Measurements from ENCODE around the gene LATS2.

The LATS2 gene

DNA sequence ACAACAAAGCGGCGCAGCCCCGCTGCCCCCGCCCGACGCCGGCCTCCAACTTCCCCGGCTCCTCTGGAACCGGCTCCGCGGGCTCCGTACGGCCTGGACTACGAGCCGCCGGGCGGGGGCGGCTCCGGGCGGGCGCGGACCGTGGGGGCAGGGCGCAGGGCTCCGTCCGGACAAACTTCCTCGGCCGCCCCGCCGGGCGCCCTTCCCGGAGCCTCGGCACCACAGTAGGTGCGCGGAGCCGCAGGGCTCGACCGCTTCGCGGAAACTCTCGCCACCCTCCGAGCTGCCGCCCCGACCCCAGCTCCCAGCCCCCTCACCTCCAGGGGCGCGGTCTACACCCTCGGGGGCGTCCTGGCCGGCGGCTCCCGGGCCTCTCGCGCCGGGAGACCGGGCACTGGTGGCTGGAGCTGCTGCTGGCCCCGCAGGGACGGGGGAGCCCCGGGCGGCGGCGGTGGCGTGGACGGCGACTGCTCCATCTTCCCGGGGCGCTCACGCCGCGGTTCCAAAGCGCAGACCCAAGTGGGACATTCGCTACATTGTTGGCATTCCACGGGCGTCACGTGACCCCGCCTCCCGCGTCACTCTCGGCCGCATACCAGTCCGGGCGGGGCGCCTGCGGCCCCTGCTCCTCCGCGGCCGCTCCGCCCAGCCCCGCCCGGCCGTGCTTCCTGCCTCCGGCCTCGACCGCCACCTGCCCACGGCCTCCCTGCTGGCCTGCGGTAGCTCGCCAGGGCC lies at the start of gene LATS2:
TSS of gene LATS2 (minus strand) at position 558 of the 735 bp plus-strand sequence. CDS start 15,560 bp downstream, outside the sequence.
- no peak for DNase-seq

DNA sequence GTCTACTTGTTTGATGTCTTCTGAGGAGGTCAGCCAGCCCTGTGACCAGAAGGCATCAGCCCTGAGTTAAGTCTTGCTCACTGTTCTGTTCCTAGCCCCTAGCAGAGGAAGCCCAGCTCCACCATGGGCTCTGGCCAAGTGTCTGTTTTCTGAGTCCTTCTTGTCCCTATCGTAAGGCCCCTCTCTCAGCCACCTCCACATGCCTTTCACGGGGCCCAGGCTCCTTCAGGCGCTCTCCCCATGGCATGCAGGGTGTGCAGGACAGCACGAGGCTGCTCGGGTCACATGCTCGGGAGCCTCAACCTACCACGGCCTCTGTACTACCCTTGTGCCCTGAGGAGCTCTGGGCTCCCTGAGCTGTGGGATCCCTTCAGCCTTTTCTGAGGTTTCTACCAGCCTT lies 47.8 kb upstream of the LATS2 start:
- no peak for DNase-seq

DNA sequence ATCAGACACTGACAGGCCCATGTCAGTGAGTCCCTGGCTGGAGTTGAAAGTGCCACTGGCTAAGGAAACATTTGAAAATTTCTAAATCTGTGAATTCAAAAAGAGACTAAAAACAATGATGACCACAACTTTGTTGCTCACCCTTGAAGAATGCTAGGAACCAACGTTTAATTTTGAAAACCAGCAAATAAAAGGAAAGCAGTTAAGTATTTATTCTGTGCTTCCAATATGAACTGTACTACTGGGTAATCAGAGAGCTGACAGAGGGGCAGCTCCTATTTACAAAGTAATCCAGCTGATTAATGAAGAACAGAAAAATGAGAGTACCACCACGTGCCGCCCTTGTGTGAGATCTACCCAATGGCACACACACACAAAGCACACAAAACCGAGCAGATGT lies 44.7 kb upstream of the LATS2 start:
- no peak for DNase-seq

DNA sequence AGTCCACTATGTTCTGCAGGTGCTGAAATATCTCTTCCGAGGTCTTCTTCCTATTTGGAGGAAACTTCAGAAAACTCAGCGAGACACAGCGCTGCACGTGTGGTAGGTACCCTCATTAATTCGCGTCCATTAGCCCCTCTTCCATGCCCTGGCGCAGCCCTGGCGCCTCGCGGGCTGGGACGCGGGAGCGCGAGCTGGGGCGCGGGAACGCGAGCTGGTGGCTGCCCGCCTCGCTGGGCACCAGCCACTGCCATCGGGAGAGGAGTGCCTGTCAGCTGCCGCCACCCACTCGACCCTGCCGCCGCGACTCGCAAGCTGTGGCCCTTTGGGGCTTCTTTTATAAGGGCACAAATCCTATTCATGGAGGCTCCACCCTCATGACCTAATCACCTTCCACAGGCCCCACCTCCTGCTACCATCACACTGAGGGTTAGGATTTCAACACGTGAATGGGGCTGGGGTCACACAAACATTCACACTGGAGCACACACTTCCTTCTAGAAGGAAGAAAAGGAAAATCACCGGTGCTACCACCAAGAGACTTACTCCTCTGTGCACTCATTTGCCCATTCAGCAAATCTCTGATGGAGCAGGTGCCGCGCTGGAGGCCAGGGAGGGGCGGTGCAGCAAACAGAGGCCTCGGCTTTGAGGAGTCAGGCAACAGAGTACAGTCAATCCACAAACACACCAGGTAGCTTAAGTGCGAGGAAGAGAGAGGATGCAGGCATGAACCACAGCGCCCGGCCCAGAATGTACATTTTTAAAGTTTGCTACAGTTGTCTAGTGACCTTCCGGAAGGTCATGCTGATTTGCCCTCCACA lies 43.0 kb upstream of the LATS2 start:
- no peak for DNase-seq

DNA sequence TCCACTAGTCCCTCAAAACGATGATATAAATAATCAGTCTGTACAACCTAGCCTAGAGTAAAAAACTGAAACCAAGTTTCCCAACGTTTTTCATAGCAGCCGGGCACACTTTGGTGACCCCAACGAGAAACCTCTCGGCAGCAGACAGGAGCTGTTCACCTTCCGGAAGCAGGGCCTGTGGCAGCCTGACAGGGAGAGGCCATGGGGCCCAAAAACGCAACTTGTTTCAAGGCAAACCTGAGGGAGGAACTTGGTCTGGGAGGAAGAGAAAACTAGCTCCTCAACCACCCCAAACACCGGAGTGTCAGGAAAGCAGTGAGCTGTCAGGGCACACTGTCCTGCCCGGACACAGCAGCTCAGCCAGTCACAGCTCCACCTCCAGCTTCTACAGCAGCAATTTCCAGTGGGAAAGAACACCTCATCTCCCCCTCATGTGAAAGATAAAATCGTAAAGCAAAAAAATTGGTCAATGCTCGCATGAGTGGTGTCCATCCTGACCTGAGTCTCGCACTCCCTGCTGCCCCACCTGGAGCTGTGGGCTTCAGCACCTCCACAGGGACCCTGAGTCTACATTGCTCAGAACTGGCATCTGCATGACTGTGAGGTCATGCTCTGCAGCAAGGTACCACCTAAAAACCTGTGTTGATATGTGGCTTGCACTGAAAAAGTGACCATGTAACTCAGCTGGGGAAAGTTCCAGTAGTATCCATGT lies 40.6 kb upstream of the LATS2 start:
- no peak for DNase-seq

DNA sequence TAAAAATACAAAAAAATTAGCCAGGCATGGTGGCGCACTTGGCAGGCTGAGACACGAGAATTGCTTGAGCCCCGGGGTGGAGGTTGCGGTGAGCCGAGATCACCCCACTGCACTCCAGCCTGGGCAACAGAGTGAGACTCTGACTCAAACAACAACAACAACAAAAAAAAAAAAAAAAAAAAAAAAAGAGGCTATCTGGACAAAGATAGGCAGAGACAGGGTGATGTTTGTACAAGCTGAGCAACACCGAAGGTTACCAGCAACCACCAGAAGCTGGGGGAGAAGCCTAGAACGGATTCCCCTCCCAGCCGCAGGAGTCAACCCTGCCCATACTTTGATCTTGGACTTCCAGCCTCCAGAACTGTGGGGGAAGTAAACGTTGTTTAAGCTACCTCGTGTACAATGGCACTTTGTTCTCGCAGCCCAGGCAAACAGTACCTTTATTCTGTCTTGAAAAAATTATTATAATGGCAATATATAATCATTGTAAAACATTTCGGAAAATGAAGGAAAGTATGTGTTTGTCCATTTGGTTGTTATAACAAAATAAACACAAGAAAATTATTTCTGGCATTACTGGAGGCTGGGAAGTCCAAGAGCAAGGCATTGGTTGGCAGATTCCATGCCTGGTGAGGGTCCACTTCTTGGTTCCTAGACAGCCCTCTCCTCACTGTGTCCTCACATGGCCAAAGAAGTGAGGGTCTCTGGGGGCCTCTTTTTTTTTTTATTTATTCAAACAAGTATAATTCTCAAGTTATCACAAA lies 39.8 kb upstream of the LATS2 start:
- no peak for DNase-seq

DNA sequence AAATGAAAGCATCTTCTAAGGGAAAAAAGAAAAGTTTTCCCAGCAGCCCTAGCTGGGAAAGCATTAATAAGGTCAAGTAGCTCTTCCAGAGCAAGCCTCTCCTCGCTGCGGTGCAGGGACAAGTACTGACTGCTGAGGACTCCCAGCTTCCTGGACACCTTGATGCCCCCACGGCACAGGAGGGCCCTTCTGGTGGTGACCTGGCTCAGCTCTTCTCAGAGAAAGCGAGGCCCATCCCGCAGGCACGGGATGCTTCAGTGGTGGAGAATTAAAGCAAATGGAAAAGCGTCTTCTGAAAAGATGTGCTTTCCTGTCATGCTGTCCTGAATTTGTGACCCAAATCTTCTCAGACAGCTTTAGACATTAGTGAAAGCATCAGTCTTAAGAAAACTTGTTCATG lies 38.8 kb upstream of the LATS2 start:
- DNase-seq, result no peak

DNA sequence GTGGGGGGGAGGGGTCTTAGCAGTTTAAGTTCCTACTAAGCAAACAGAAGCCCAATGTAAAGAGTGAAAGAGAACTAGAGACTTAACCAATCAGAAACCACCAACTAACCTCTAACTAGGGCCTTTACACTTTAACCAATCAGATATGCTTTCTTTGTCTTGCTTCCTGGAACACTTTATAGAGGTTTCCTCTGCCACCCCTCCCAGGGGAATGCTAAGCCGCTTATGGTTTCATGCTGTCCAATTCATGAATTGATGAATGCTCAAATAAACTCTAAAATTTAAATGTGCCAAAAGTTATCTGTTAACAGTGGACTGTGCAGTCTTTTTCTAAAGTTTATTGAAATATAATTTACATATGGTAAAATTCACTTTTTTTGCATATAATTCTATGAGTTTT lies 33.9 kb upstream of the LATS2 start:
- DNase-seq, result no peak

DNA sequence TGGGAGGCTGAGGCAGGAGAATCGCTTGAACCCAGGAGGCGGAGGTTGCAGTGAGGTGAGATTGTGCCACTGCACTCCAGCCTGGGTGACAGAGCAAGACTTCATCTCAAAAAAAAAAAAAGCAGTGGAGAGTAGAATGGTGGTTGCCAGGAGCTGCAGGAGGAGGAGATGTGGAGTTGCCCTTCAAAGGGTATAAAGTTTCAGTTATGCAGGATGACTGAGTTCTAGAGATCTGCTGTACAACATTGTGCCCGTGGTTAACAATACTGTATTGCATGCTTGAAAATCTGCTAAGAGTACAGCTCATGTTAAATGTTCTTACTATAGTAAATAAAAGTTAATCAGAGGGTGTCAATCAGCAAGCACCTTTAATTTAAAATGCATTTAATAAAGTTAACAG lies 28.4 kb upstream of the LATS2 start:
- no peak for DNase-seq

DNA sequence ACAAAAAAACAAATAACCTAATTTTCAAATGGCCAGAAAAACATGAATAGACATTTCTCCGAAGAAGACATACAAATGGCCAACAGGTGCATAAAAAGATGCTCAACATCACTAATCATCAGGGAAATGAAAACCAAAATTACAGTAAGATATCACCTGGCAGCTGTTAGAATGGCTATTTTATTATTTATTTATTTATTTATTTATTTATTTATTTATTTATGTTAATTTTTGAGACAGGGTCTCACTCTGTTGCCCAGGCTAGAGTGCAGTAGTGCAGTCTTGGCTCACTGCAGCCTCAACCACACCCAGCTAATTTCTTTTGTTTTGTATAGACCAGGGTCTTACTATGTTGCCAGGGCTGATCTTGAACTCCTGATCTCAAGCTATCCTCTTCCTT lies 27.1 kb upstream of the LATS2 start:
- DNase-seq, result no peak

DNA sequence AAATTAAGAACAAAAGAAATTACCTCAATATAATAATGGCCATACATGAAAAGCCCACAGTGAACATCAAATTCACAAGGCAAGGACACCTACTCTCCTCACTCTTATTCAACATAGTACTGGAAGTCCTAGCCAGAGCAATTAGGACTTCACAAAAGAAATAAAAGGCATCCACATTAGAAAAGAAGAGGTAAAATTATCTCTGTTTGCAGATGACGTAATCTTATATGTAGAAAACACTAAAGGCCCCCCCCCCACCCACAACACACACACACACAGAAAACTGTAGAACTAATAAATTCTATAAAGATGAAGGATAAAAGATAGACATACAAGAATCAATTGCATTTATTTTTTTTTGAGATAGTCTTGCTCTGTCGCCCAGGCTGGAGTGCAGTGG lies 25.5 kb upstream of the LATS2 start:
- DNase-seq, result no peak

DNA sequence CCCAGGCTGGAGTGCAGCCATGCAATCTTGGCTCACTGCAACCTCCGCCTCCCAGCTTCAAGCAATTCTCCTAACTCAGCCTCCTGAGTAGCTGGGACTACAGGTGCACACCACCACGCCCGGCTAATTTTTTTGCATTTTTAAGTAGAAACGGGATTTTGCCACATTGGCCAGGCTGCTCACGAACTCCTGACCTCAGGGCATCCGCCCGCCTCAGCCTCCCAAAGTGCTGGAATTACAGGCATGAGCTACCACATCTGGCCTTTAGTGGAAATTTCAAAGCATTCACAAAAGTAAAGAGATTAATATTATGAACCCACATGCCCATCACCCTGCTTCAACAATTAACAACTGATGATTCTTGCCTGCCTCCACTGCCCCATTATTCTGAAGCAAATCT lies 20.5 kb upstream of the LATS2 start:
- DNase-seq, result no peak

DNA sequence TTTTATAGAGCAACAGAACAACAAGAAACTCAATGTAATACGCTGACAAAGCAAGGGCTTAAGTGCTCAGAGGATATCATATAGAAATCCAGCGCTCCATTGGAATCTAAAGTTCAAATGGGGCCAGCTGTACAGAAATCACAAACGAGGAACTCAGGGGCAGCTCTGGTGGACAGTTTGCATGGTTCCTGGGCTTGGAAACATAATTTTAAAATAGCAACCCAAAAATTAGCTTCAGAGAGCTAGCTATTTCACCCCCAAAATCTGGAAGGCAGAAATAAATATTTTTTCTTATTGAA lies 19.2 kb upstream of the LATS2 start:
- no peak for DNase-seq

DNA sequence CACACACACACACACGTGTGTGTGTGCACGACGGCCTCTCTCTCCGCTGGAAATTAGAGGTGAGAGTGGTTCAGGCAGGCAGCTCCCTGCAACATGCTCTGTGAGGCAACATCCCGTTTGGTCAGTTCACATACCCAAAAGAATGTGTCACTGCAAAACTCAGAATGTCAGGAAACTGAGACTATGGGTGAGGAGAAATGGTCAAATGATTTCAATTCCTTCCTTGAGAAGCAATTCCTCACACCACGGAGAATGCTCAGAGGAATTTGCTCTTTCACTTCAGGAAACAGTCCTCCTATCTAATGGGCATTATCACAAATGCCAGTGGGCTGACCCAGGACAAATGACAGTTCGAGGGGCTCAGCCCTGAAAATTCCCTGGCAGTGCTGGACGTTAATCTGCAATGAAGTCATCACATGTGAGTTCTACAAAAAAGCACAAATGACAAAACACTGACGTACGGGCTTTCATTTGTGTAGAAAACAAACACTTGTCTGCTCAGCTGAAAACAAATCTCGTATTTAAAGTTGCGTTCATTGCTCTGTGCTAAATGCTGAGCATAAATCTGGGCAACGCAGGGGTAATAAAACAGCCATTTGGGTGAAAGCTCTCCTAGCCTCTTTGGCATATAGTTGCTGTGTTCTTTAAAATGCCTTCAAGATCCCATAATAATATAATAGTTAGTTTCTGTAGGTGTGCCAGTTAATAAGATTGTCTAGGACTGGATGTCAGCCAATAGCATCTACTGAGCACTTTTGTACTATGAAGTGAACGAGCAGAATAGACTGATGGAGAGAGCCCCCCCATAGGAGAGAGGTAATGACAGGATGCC lies 18.6 kb upstream of the LATS2 start:
- no peak for DNase-seq

DNA sequence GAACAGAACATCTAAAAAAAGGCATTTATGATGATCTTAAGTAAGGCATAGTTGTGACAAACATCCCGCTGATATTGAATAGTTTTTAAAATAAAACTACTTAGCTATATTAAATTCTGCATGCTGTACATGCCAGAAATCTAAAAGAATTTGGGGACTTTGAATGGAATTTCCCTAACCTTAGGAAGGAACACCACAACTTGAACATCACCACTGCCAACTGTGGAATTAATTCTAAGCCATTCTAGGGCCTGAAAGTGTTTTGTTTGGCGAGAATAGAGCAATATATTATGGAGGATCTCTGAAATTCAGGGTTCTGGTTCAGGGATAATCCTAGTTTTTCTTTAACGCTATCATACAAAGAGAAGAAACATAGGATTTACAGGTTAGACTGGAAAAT lies 17.8 kb upstream of the LATS2 start:
- no peak for DNase-seq

DNA sequence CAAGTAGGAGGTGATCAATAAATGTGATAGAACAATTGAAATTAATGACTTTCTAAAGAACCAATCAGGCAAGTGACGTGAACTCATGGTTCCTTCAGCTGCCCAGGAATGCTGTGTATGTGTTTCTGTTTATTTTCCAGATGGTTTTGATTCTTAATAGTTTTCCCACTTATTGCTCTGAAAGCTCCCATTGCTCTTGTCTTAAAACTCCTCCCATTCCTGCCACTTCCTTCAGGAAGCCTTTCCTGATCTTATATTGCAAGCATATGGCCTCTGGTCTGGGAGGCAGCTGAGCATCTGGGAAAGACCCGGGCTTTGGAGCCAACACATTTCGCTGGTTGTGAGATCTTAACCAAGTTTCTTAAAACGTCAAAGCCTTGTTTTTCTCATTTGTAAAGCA lies 17.1 kb upstream of the LATS2 start:
- no peak for DNase-seq

DNA sequence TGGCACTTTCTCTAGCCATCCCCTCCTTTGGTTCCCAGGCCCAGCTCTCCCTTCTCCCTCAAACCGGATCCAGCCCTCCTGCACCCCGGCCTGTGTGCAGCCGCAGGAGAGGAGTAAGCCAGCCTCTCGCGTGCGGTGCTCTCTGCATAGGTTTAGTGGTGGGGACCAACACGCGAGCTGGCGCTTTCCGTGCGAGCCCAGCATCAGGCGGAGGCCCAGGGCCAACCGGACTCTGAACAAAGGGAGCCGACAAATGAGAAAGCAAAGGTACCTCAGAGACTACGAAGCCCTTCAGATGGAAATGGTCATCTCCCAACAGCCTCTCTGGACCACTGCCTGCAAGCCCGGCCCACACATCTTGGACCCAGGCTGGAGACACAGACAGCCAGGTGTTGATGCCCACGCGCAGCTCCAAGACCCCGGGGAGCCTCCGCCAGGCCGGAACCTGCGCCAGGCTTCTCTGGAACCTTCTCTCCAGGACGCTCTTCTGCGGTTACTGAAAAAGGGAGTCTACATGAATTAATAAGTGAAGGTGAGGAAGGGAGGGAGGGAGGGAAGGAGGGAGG lies 16.5 kb upstream of the LATS2 start:
- DNase-seq, result no peak

DNA sequence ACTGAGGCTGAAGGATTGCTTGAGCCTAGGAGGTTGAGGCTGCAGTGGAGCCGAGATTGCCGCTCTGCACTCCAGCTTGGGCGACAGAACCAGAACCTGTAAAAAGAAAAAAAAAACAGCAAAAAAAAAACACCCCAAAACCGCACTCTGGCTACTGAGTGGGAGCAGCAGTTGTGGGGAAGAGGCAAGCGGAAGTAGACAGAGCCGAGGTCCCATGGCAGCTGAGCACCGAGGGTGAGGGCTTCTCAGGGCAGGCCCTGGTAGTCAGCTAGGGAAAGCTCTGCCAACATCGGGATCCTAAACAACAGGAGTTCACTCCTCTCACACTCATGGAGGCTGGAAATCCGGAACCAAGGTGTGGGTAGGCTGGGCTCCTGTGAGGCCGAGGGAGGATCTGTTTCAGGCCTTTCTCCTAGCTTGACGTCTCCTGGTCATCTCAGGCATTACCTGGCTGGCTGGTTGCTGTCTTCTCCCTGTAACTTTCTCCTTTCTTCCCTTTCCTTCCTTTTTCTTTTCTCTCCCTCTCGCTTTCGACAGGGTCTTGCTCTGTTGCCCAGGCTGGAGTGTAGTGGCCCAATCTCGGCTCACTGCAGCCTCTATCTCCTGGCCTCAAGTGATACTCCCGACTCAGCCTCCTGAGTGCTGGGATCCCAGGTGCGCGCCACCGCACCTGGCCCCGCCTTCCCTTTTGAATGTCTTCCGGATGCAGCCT lies 15.8 kb upstream of the LATS2 start:
- DNase-seq, result no peak

DNA sequence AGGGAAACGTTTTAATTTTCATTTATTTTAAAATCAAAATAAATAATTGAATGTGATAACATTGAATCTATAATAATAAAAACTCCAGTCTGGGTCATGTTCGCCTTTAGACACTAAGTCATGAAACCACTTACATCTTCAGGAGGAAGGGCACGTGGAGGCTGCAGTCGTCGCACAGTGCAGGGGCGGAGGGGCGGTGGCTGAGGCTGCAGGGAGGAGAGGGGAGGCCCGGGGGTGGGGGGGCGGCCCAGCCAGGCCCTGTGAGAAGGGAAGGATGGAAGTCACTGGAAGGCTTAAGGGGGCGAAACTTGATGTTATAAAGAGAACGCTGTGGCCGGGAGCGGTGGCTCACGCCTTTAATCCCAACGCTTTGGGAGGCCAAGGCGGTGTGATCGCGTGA lies 14.9 kb upstream of the LATS2 start:
- no peak for DNase-seq

DNA sequence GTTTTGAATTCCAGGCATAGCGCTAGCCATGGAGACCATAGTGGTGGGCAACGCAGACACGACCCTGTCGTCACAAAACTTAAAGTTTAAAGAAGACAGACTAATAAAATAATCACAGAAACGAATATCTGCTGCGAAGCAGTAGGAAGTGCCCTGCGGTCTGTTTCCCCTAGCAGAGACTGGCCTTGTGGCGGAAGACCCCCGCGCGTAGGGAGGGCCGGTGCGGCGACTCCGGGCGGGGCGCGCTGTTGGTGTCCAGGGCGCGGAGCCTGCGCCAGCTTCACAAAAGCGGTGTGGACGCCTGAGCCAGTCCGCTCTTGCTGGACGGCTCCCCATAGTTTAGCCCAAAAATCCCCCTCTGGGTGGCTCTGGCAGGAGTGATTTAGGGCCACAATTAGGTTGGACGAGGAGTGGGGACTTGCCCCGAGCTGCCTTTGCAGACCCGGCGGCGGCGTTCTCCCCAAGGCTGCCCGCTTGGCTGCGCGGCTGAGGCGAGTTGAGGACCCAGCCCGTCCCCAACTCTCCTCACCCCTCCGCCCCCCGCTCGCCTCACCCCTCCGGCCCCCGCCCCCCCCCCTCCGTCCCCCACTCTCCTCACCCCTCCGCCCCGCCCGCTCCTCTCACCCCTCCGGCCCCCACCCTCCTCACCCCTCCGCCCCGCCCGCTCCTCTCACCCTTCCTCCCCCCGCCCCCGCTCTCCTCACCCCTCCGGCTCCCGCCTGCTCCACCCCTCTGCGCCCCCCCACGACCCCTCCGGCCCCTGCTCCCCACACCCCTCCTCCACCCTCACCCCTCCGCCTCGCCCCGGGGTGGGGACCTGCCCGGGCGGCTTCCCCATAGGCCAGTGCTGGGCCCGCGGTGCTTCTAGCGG lies 14.2 kb upstream of the LATS2 start:
- no peak for DNase-seq

Measured in NCI-H187 (cell line).